Tibial nerve (tissue), 4 donors: ENCODE results near the gene VIP. TPM values are rescaled to one million over a fixed set of nuclear protein-coding genes. Genes with fewer than 3 reads are reported as not detected.

Experiments
- DNase-seq, 2 donors: peaks; one replicate each; pipeline ENCODE4 v3.0.0-alpha.2; 2019; ENCODE audit warnings: low spot score in 2 of 2
- H3K27ac ChIP-seq, 4 donors: fragments of 200-600 bp; sonication (generic) in 3 of 4; one replicate each; pipeline ENCODE4 v1.5.1; 2017 to 2019; ENCODE audit warnings: mild to moderate bottlenecking in 1 of 4
- H3K27me3 ChIP-seq, 2 donors: fragments of 200-600 bp; sonication (generic) in 1 of 2; one replicate each; pipeline versions ENCODE4 v1.5.1 to v1.6.0; 2017 to 2019
- H3K36me3 ChIP-seq, 3 donors: fragments of 200-600 bp; sonication (generic); one replicate each; pipeline ENCODE4 v1.5.1; 2018 to 2019
- H3K4me1 ChIP-seq, 4 donors: fragments of 200-600 bp; sonication (generic) in 3 of 4; one replicate each; pipeline ENCODE4 v1.5.1; 2017 to 2019
- H3K4me3 ChIP-seq, 4 donors: fragments of 200-600 bp; sonication (generic) in 3 of 4; one replicate each; pipeline ENCODE4 v1.5.1; 2017 to 2019; ENCODE audit warnings: mild to moderate bottlenecking in 1 of 4, moderate library complexity in 1 of 4
- H3K9me3 ChIP-seq, 4 donors: fragments of 200-600 bp; sonication (generic) in 3 of 4; one replicate each; pipeline ENCODE4 v1.5.1; 2017 to 2019
- EP300 ChIP-seq, 2 donors: sonication (generic); formaldehyde crosslinking; IDR thresholded peaks; one replicate each; pipeline ENCODE4 v1.6.1; 2017; ENCODE audit warnings: antibody characterized with exemption in 2 of 2, mild to moderate bottlenecking in 1 of 2
- POLR2A ChIP-seq, 2 donors: fragments of 450-650 bp; IDR thresholded peaks; one replicate each; pipeline ENCODE4 v1.6.1; 2017; ENCODE audit warnings: antibody characterized with exemption in 2 of 2, mild to moderate bottlenecking in 2 of 2, moderate library complexity in 2 of 2
- WGBS, 2 donors: methylation state at CpG; one replicate each; pipeline ENCODE4 v1.1.5; 2018; 5-methylcytosine and 5-hydroxymethylcytosine counted together
- total RNA-seq, 4 donors: library from RNA; depleted of rRNA; stranded (reverse); fragments of >200 nt; gene quantifications; one replicate each; pipeline ENCODE4 v1.1.0, GENCODE V29; 2016
- TF ChIP-seq, protein P1 (sequence below), 5 experiments: fragments of 200-600 bp in 3 of 5; fragments of 450-650 bp in 2 of 5; sonication (generic) in 3 of 5; IDR thresholded peaks; one replicate each; pipeline ENCODE4 v1.5.1; 2016 to 2019; ENCODE audit warnings: antibody characterized with exemption in 5 of 5, mild to moderate bottlenecking in 3 of 5, moderate library complexity in 2 of 5

The VIP gene
- total RNA-seq, 4 donors from 2014 or later: 0.39 to 3.5 (median 0.93) TPM

DNA sequence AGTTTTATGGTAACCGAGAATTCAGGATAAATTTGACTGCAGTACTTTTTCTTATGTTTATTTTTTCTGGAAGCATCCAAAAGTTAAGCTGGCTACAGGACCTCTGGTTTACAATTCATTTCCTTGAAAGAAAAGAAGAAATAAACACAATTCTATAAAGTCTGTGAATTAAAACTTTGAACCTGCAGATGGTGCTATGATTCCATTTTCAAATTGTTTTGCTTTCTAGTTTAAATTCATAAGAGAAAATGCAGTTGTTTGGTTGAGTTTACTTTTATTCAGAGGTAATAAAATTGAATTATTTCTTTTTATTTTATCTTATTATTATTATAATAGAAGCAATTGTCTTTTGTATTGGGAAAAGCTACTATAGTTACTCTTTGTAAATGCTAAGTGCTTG lies 1.8 kb upstream of the VIP start:
- Histone ChIP-seq H3K4me1 (no peaks in the 10 kb centered on the region), H3K27me3 (no peaks in the 10 kb centered on the region), H3K27ac (no peak overlapping the region), H3K9me3 (no peaks in the 10 kb centered on the region), H3K36me3 (no peaks in the 10 kb centered on the region), H3K4me3 (no peak overlapping the region)
- TF ChIP-seq EP300 (IDR thresholded peaks at IDR 0.05) (no peak), POLR2A (IDR thresholded peaks at IDR 0.05) (no peak)
- TF ChIP-seq, protein P1, sequence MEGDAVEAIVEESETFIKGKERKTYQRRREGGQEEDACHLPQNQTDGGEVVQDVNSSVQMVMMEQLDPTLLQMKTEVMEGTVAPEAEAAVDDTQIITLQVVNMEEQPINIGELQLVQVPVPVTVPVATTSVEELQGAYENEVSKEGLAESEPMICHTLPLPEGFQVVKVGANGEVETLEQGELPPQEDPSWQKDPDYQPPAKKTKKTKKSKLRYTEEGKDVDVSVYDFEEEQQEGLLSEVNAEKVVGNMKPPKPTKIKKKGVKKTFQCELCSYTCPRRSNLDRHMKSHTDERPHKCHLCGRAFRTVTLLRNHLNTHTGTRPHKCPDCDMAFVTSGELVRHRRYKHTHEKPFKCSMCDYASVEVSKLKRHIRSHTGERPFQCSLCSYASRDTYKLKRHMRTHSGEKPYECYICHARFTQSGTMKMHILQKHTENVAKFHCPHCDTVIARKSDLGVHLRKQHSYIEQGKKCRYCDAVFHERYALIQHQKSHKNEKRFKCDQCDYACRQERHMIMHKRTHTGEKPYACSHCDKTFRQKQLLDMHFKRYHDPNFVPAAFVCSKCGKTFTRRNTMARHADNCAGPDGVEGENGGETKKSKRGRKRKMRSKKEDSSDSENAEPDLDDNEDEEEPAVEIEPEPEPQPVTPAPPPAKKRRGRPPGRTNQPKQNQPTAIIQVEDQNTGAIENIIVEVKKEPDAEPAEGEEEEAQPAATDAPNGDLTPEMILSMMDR (IDR thresholded peaks at IDR 0.05): peak in 2 of 5 experiments; percentile 8 to 22
- DNase-seq: no peak
- 43 to 52% methylated on average over 1 of the region's 1 CpG for WGBS, 2 donors

GRCh38 chr6:152749336-152749735 lies 1.3 kb upstream of the VIP start:
- Histone ChIP-seq H3K4me1 (no peaks in the 10 kb centered on the region), H3K36me3 (no peaks in the 10 kb centered on the region), H3K27ac (no peak overlapping the region), H3K27me3 (no peaks in the 10 kb centered on the region), H3K9me3 (no peaks in the 10 kb centered on the region), H3K4me3 (no peak overlapping the region)
- 82% methylated on average over 1 of the region's 1 CpG for WGBS, 2 donors
- TF ChIP-seq POLR2A (IDR thresholded peaks at IDR 0.05): no peak
- no peak for TF ChIP-seq EP300 (IDR thresholded peaks at IDR 0.05)
- TF ChIP-seq, protein P1 (IDR thresholded peaks at IDR 0.05): no peak
- DNase-seq: no peak

- Histone ChIP-seq H3K9me3 (no peaks in the 10 kb centered on the region), H3K27ac (no peak overlapping the region), H3K4me3 (no peak overlapping the region), H3K27me3 (no peaks in the 10 kb centered on the region), H3K36me3 (no peaks in the 10 kb centered on the region), H3K4me1 (no peaks in the 10 kb centered on the region)
- WGBS, 2 donors: 89 to 90% methylated on average over 3 of the region's 3 CpGs
- DNase-seq: no peak
- no peak for TF ChIP-seq EP300 (IDR thresholded peaks at IDR 0.05)
Measured at GRCh38 chr6:152765331-152765730, 14.7 kb downstream of the VIP start.

GRCh38 chr6:152769159-152769558 lies 18.6 kb downstream of the VIP start:
- Histone ChIP-seq H3K36me3 (no peaks in the 10 kb centered on the region), H3K4me3 (no peak overlapping the region), H3K9me3 (no peaks in the 10 kb centered on the region), H3K27me3 (no peaks in the 10 kb centered on the region), H3K27ac (no peak overlapping the region), H3K4me1 (no peaks in the 10 kb centered on the region)
- 53 to 61% methylated on average over 7 of the region's 7 CpGs for WGBS, 2 donors
- no peak for DNase-seq
- TF ChIP-seq EP300 (IDR thresholded peaks at IDR 0.05) (no peak), POLR2A (IDR thresholded peaks at IDR 0.05) (no peak)
- TF ChIP-seq, protein P1 (IDR thresholded peaks at IDR 0.05): no peak

DNA sequence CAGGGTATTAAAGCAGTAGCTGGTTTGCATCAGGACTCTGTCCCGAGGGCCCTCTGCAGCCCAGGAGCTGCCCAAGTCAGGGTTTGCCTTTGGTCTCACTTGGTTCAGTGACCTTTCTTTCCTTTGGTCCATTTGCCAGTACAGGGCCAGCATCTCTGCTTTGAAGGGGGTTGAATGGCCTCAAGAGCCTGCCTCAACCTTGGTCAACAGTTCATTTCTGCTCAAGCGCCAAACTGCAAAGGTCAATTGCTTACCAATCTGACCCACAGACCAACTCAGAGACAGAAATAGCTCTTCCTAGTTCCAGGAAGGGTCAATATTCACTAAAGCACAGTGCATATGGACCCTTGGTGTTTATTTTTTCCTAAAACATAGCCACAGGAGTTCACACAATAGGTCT lies 19.4 kb downstream of the VIP start:
- no peaks in the 10 kb centered on the region for H3K27me3 ChIP-seq
- H3K27ac ChIP-seq: no peak overlapping the region
- TF ChIP-seq, protein P1 (IDR thresholded peaks at IDR 0.05): no peak
- TF ChIP-seq EP300 (IDR thresholded peaks at IDR 0.05): no peak
- no peak for TF ChIP-seq POLR2A (IDR thresholded peaks at IDR 0.05)
- no peak overlapping the region for H3K4me3 ChIP-seq
- no peaks in the 10 kb centered on the region for H3K36me3 ChIP-seq
- WGBS, 2 donors: 61 to 62% methylated on average over 2 of the region's 2 CpGs
- H3K4me1 ChIP-seq: no peaks in the 10 kb centered on the region
- no peak for DNase-seq
- no peaks in the 10 kb centered on the region for H3K9me3 ChIP-seq
